Measurements from ENCODE around the gene SAPCD1.
A peak's percentile ranks its signal among the peaks of the same experiment; 100 is the strongest.
"Not testable (repeated sequence)": the region's sequence is repeated elsewhere in the genome, so short reads cannot be mapped to it uniquely, and the experiment has no call there.

The SAPCD1 gene

DNA sequence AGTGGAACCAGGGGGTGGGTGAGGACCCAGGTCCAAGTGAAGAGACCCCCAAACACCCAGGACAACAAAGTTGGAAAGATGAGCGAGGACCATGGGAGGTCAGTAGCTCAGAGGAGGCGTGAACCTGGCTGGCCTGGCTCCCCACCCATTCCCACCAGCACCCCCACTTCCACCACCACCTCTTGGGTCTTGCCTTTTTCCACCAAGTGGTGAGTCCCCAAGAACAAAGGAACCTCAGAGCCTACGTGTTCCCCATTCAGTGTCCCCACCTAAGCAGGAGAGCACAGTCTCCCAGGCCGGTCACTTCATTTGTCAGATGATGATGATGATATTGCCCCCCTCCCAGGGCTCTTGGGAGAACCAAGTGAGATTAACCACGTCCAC is 15.2 kb downstream of the SAPCD1 start:
- no peak for DNase-seq (ENCODE audit: low read depth in 2 of 2)

- DNase-seq (ENCODE audit: low read depth in 2 of 2): no peak
Measured at GRCh38 chr6:31778193-31778592, 15.7 kb downstream of the SAPCD1 start.

GRCh38 chr6:31778999-31779885 is 16.8 kb downstream of the SAPCD1 start:
- DNase-seq (ENCODE audit: low read depth in 2 of 2): no peak

GRCh38 chr6:31779908-31780307 is 17.5 kb downstream of the SAPCD1 start:
- no peak for DNase-seq (ENCODE audit: low read depth in 2 of 2)

GRCh38 chr6:31780507-31781243 is 18.2 kb downstream of the SAPCD1 start:
- DNase-seq (ENCODE audit: low read depth in 2 of 2): no peak

DNA sequence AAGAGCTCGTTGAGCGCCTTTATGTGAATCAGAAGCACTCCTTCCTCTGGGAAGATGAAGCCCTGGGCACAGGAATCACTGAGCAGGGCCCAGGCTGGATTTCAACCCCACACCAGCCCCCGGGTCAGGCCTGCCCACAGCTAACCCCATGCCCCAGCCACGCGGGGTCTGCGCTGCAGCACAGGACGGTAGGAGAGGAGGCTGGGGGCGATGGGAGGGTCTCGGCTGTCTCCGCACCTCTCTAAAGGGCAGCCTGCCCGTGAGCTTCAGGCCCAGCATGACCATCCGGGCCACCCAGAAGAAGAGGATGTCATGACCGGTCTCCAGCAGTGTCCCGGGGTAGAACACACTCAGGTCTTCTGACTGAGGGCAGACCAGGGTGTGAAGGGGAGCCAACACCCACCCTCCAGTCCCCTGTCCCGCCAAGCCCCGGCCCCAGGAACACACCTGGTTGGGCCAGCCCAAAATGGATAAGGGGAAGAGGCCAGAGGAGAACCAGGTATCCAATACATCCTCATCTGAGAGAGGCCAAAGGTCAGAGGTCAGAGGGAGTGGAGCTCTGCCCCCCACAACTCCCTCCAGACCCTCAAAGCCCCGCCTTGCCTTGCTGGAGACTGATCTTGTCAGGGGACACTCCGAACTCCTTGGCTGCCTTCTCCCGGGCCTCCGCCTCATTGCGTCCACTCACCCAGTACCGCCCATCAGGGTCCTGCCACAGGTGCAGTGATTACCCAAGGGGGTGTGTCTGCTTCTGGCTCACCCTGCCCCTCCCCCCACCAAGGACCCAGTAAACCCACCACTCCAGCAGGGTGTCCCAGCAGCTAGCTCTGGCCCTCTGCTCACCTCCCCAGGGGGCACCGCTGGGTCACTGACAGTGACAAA is 19.0 kb downstream of the SAPCD1 start:
- DNase-seq (ENCODE audit: low read depth in 2 of 2): no peak

DNA sequence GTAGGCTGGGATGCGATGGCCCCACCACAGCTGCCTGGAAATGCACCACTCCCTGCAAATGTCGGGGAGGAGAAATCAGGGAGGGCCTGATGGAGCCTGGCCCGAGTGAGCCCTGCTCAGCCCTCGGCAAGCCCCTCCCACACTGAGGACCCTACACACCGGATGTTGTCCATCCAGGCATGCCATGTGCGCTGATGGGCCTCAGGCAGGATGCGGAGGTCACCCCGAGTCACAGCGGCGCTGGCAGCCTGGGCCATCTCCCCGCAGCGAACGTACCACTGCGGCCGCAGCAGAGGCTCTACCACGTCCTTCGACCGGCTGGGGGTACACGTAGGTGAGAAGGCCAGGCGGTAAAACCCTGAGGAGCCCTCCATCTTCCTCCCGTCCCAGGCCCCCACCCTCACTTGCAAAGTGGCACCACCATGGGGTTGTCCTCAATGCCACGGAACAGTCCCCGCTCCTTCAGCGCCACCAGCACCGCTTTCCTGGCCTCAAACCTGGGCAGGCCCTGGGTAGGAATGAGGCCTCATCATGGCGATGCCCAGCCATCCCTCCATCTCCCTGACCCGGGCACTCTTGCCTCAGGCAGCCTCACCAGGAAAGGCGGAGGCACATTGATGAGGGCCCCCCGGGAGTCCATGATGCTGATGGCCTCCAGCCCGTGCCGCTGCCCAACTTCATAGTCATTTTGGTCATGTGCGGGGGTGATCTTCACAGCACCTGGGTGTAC is 19.8 kb downstream of the SAPCD1 start:
- no peak for DNase-seq (ENCODE audit: low read depth in 2 of 2)

GRCh38 chr6:31784098-31784925 is 21.9 kb downstream of the SAPCD1 start:
- DNase-seq (ENCODE audit: low read depth in 2 of 2): no peak

DNA sequence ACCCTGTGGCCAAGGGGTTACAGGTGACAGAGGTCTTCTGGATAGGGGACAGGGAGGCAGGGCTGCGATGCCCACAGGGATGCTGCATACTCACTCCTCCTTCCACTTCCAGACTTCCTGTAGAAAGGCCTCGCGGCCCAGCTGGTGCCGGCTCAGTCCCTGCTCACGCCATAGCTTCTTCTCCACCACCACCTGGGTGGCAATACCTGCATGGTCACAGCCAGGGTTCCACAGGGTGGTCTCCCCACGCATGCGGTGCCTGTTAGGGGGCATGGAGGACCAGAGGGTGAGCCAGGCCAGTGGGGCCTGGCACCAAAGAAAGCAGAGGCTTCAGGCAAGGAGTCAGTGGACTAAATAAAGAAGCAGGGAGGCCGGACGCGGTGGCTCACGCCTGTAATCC is 23.0 kb downstream of the SAPCD1 start:
- DNase-seq (ENCODE audit: low read depth in 2 of 2): no peak

DNA sequence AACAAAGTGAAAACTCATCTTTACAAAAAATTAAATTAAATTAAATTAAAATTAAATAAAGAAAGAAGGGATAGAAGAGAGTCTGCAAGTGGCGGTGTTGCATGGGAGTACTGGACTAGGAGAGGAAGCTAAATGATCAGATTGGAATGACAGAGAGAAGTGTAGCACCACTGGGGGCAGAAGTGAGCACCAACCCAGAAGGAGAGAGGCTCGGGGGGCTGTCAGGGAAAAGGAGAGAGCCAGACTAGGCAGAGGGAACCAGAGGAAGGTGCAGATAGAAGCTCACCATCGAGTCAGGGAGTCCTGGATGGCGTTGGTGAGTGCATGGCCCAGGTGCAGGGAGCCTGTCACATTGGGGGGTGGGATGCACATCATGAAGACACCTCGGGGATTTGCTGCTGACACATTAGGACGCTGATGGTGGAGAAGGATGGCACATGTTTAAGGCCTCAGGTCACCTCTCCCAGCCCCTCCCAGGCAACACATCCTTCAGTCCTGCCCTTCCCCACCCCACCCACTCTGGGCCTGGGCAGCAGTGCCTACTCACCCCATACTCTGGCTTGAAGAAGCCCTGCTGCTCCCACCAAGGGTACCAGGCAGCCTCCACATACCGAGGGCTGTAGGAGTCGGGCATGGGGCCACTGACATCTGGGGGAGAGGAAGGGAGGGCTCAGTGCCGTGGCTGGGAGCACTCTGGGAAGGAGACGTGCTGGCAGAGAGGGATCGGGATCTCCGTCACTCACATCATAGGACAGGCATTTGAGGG is 29.1 kb downstream of the SAPCD1 start:
- DNase-seq (ENCODE audit: low read depth in 2 of 2): peak in 1 of 2 experiments; percentile 24

- DNase-seq (ENCODE audit: low read depth in 2 of 2): no peak
Measured at GRCh38 chr6:31792090-31792374, 29.6 kb downstream of the SAPCD1 start.

DNA sequence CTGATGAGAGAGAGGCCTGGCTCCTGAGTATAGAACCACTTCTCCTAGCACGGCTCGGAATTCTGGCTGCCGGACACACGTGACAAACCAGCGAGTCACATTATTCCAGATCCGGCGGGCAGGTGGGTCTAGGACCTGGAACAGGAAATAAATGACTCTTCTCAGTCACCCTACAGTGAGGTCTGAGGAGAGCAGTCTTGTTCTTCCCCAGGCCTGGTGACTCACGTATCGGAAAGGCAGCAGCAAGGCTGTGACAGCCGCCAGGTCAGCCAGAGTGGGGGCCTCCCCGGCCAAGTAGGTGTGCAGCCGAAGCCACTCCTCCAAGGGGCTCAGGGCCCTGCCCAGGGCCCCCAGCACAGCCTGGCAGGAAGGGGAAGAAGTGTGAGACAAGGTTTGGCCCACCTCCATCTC is 30.3 kb downstream of the SAPCD1 start:
- DNase-seq (ENCODE audit: low read depth in 2 of 2): no peak

DNA sequence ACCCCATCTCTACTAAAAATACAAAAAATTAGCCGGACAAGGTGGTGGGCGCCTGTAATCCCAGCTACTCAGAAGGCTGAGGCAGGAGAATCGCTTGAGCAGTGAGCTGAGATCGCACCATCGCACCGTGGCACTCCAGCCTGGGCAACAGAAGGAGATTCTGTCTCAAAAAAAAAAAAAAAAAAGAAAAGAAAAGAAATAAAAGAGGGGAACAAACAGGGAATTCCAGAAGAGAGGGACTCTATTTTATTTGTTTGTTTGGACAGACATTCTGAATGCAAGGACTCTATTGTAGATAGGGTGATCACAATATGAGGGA is 31.4 kb downstream of the SAPCD1 start:
- not testable (repeated sequence) for DNase-seq (ENCODE audit: low read depth in 2 of 2)

- no peak for DNase-seq (ENCODE audit: low read depth in 2 of 2)
Measured at GRCh38 chr6:31794294-31794865, 31.9 kb downstream of the SAPCD1 start.

DNA sequence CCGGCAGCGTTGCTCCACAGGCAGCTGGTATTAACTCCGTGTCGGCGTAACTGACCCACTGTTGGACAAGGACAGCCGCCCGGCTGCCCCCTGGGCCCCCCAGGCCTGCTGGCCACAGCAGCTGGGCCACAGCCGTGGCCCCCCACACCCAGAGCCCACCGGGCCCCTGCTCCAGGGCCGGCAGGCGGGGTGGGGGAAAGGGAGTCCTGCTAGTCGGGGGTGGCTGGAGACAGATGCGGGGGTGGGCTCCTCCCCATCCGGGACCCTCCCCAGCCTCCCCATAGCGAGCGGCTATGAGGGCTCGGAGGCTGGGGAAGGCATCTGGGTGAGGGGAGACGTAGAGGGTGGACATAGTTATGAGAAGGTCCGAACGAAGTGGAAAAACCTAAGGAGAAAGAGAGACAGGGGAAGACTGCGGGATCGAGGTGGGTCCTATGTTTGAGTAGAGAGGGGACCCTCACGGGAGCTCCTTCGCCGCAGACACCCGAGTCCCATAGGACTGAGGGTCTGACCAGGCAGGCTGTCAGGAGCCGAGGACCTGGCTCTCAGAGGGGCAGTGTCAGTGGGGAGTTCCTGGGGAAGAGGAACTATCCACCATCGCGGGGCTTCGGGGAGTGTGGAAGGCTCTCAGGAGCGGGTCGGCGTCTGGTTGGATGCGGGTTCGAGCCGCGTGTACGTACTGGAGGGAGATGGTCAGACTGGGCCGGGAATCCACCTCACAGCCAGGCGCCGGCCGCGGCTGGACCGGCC is 32.6 kb downstream of the SAPCD1 start:
- DNase-seq (ENCODE audit: low read depth in 2 of 2): no peak

DNA sequence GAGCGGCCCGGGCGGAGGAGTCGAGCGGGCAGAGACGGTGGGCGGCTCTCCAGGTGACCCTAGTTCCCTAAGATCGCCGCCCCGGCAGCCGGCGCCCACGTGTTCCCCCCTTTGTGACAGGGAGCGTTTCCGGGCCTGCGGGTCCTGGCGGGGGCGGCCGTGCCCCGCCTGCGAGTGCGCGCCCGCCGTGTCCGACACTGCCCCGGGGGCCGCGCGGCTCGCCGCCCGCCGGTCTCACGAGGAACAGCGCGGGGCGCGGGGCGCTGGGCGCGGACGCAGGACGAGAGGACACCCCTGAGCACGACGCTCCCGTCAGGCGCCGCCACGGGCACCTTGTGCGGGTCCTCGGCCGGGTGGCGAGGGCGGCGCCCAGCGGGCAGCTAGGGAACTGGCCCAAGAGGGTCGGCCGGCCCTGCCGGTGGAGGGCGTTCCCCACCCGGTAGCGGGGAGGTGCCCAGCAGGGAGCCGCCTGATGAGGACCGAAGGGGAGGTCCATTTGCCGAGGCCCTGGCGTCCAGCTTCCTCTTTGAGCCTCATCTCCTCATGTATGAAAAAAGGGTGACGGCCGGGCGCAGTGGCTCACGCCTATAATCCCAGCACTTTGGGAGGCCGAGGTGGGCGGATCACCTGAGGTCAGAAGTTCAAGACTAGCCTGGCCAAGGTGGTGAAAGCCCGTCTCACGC is 33.3 kb downstream of the SAPCD1 start, which contains the start of gene VARS1:
Gene VARS1, minus strand, starts transcription at position 137 of the 683 bp plus-strand sequence. CDS start 535 bp downstream, outside the sequence.
- peak; percentile 67 to 73 for DNase-seq (ENCODE audit: low read depth in 2 of 2)

DNA sequence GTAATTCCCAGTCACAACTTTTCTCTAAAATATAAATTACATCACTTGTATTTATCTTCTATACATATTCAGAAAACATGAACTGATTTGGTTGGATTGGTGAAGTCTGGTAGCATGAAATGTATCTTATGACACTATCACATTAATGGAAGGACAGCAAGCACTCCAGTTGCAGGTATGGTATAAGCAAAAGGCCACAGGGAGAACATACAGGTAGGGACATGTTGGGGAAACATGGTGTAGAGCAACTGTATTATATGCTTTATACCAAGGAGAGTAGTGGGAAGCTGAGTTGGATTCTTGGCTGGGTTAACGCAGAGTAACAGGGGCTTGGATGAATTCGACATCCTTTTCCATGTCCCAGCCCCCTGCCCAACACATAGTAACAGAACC is 34.5 kb downstream of the SAPCD1 start:
- no peak for DNase-seq (ENCODE audit: low read depth in 2 of 2)

DNA sequence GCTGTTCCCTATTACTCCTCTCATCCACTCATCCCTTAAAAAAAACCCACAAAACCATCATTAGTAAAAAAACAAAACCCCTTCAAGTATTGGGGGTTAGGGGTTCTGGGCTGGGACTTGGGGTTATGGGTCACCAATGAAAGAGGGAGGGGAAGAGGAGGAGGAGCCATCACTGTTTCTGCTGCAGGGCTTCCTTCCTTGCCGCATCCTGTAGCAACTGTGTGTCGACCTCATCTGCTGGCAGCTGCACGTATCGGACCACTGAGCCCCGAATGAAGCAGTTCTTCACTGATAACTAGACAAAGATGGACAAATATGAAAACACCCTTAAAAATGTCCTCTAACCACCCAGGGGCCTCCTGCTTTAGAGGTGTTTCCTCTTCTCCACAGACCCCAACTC is 35.1 kb downstream of the SAPCD1 start:
- no peak for DNase-seq (ENCODE audit: low read depth in 2 of 2)
